MCF 10A (cell line): ENCODE measurements around the gene GTF2I. TPM values are rescaled to one million over a fixed set of nuclear protein-coding genes. Genes with fewer than 3 reads are reported as not detected.

ENCODE experiments used
- BruUV-seq: library from RNA; stranded (reverse); fragments of 400-500 nt; replicated peaks from 2 replicates; lab custom pipeline; 2021; lab: Mats Ljungman, UMichigan
- CTCF ChIA-PET: fragments of 300-600 bp; sonication (Branson Sonifier 250); formaldehyde crosslinking; extraction: SDS; loops from one replicate; lab custom pipeline; 2021; ENCODE audit warnings: antibody characterized with exemption, inconsistent platforms; lab: Yijun Ruan, JAX
- POLR2A ChIA-PET: fragments of 300-600, 350-650 bp; sonication (Branson Sonifier 250); formaldehyde crosslinking; extraction: SDS; loops from one replicate; lab custom pipeline; 2020; ENCODE audit warnings: antibody characterized with exemption, inconsistent platforms; lab: Yijun Ruan, JAX
- DNase-seq: peaks from one replicate; pipeline ENCODE4 v3.0.0-alpha.2; 2018; ENCODE audit not compliant: unreplicated experiment
- H3K27ac Mint-ChIP-seq: one replicate; pipeline ENCODE4 v1.8.0; 2022; ENCODE audit warnings: mild to moderate bottlenecking, low read depth, mixed read lengths; ENCODE audit not compliant: unreplicated experiment
- H3K27me3 Mint-ChIP-seq: one replicate; pipeline ENCODE4 v1.8.0; 2022; ENCODE audit warnings: mixed read lengths; ENCODE audit not compliant: insufficient read depth, unreplicated experiment
- H3K36me3 Mint-ChIP-seq: one replicate; pipeline ENCODE4 v1.8.0; 2022; ENCODE audit warnings: mild to moderate bottlenecking, moderate library complexity, mixed read lengths; ENCODE audit not compliant: insufficient read depth, unreplicated experiment
- H3K4me1 Mint-ChIP-seq: one replicate; pipeline ENCODE4 v1.8.0; 2022; ENCODE audit warnings: mixed read lengths; ENCODE audit not compliant: insufficient read depth, unreplicated experiment
- H3K4me3 Mint-ChIP-seq: one replicate; pipeline ENCODE4 v1.8.0; 2022; ENCODE audit warnings: mild to moderate bottlenecking, moderate library complexity, mixed read lengths; ENCODE audit not compliant: unreplicated experiment
- H3K9me3 Mint-ChIP-seq: one replicate; pipeline ENCODE4 v1.8.0; 2022; ENCODE audit warnings: mixed read lengths; ENCODE audit not compliant: unreplicated experiment
- intact Hi-C: fragments of 100-400 bp; cut with micrococcal nuclease; formaldehyde crosslinking; loops from 2 replicates; pipeline ENCODE4 v1.14.1; 2022
- total RNA-seq: library from RNA; stranded (reverse); gene quantifications from 2 replicates; pipeline ENCODE4 v1.2.3, GENCODE V29; 2022
- TF ChIP-seq, protein P1 (sequence below): fragments of 200-600 bp; IDR thresholded peaks from one replicate; pipeline ENCODE4 v1.8.0; 2022; ENCODE audit warnings: antibody characterized with exemption, mild to moderate bottlenecking; ENCODE audit not compliant: unreplicated experiment

Gene GTF2I
- total RNA-seq, 1 experiment from 2014 or later: 152 TPM

- H3K9me3 Mint-ChIP-seq: no peaks in the 10 kb centered on the region
- no peaks in the 10 kb centered on the region for H3K27me3 Mint-ChIP-seq
- no peak for DNase-seq
- H3K4me1 Mint-ChIP-seq: no peaks in the 10 kb centered on the region
- TF ChIP-seq, protein P1, sequence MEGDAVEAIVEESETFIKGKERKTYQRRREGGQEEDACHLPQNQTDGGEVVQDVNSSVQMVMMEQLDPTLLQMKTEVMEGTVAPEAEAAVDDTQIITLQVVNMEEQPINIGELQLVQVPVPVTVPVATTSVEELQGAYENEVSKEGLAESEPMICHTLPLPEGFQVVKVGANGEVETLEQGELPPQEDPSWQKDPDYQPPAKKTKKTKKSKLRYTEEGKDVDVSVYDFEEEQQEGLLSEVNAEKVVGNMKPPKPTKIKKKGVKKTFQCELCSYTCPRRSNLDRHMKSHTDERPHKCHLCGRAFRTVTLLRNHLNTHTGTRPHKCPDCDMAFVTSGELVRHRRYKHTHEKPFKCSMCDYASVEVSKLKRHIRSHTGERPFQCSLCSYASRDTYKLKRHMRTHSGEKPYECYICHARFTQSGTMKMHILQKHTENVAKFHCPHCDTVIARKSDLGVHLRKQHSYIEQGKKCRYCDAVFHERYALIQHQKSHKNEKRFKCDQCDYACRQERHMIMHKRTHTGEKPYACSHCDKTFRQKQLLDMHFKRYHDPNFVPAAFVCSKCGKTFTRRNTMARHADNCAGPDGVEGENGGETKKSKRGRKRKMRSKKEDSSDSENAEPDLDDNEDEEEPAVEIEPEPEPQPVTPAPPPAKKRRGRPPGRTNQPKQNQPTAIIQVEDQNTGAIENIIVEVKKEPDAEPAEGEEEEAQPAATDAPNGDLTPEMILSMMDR: no peak
- BruUV-seq: no TSS peak
- intact Hi-C loops: no loop called here
- no peak overlapping the region for H3K4me3 Mint-ChIP-seq
- ChIA-PET POLR2A (no interaction called here), CTCF (interaction anchor here (1.1 to 1.6 kb wide), 2 partner anchors 10 to 205 kb away, joined by 5 read pairs; no protein-coding TSS in a partner anchor)
- no peak overlapping the region for H3K27ac Mint-ChIP-seq
- H3K36me3 Mint-ChIP-seq: no peaks in the 10 kb centered on the region
Measured at GRCh38 chr7:74623135-74623534, 34.4 kb upstream of the GTF2I start.

DNA sequence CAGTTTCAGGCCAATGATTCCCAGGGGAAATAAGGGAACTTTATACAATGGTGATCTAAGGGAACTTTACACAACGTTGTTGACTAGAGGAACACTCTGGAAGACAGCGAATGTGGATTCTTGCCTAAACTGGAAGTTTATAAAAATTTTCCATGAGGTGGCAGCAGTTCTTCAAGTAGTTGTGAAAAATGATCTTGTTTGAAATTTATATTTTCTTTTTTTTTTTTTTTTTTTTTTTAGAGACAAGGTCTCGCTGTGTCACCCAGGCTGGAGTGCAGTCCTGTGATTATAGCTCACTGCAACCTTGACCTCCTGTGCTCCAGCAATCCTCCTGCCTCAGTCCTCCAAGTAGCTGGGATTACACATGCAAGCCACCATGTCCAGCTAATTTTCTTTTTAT, 32.1 kb upstream of the GTF2I start:
- Mint-ChIP-seq H3K36me3 (no peaks in the 10 kb centered on the region), H3K4me1 (no peaks in the 10 kb centered on the region), H3K4me3 (no peak overlapping the region), H3K27me3 (no peaks in the 10 kb centered on the region), H3K27ac (no peak overlapping the region), H3K9me3 (no peaks in the 10 kb centered on the region)
- intact Hi-C loops: no loop called here
- BruUV-seq: no TSS peak
- peak; percentile 42 for DNase-seq
- TF ChIP-seq, protein P1: no peak
- ChIA-PET POLR2A (no interaction called here), CTCF (interaction anchor here (0.7 to 1.7 kb wide), 4 partner anchors 10 to 208 kb away, joined by 4 to 7 read pairs (median 4); no protein-coding TSS in a partner anchor)

GRCh38 chr7:74627661-74628411, 29.7 kb upstream of the GTF2I start:
- no TSS peak for BruUV-seq
- POLR2A ChIA-PET: interaction anchor here (1.2 kb wide), 1 partner anchor 15 kb away, joined by 5 read pairs; no protein-coding TSS in a partner anchor
- H3K27me3 Mint-ChIP-seq: no peaks in the 10 kb centered on the region
- no peak for DNase-seq
- CTCF ChIA-PET: no interaction called here
- no peak overlapping the region for H3K27ac Mint-ChIP-seq
- no peaks in the 10 kb centered on the region for H3K9me3 Mint-ChIP-seq
- no peaks in the 10 kb centered on the region for H3K4me1 Mint-ChIP-seq
- H3K4me3 Mint-ChIP-seq: no peak overlapping the region
- no peaks in the 10 kb centered on the region for H3K36me3 Mint-ChIP-seq
- TF ChIP-seq, protein P1: no peak
- intact Hi-C loops: no loop called here

GRCh38 chr7:74632505-74632904, 25.0 kb upstream of the GTF2I start:
- TF ChIP-seq, protein P1: no peak
- intact Hi-C loops: no loop called here
- H3K36me3 Mint-ChIP-seq: no peaks in the 10 kb centered on the region
- peak overlapping the region; percentile 29 for H3K27ac Mint-ChIP-seq
- no peak for DNase-seq
- no peak overlapping the region for H3K4me3 Mint-ChIP-seq
- no peaks in the 10 kb centered on the region for H3K27me3 Mint-ChIP-seq
- H3K9me3 Mint-ChIP-seq: no peaks in the 10 kb centered on the region
- CTCF ChIA-PET: interaction anchor here (0.6 to 1.0 kb wide), 2 partner anchors 17 to 60 kb away, joined by 3 to 4 read pairs; no protein-coding TSS in a partner anchor
- H3K4me1 Mint-ChIP-seq: peaks cover 11% of the 10 kb centered on the region
- POLR2A ChIA-PET: interaction anchor here (0.6 kb wide), 1 partner anchor 35 kb away, joined by 3 read pairs; no protein-coding TSS in a partner anchor
- BruUV-seq: no TSS peak
